Mucosa of descending colon (tissue), 3 donors: ENCODE results near the gene UNC80. TPM values are rescaled to one million over a fixed set of nuclear protein-coding genes. Genes with fewer than 3 reads are reported as not detected.

Experiments used
- ATAC-seq: fragments of 200-7000 bp; cut with Tn5 transposase; one replicate; pipeline ENCODE4 v1.9.1; 2020; ENCODE audit warnings: mild to moderate bottlenecking, moderate library complexity
- DNase-seq, 3 donors: peaks; one replicate each; pipeline ENCODE4 v3.0.0-alpha.2; 2020
- H3K36me3 ChIP-seq: fragments of 200-600 bp; one replicate; pipeline ENCODE4 v1.8.0; 2021; ENCODE audit warnings: low read depth, mild to moderate bottlenecking
- H3K4me1 ChIP-seq: fragments of 200-600 bp; one replicate; pipeline ENCODE4 v1.8.0; 2021; ENCODE audit warnings: low read depth, mild to moderate bottlenecking
- H3K4me3 ChIP-seq: fragments of 200-600 bp; one replicate; pipeline ENCODE4 v1.8.0; 2021; ENCODE audit warnings: mild to moderate bottlenecking
- H3K9me3 ChIP-seq: fragments of 200-600 bp; one replicate; pipeline ENCODE4 v1.8.0; 2021; ENCODE audit warnings: mild to moderate bottlenecking
- intact Hi-C, 2 donors: fragments of 100-400 bp; cut with DNase I in 1 of 2; cut with micrococcal nuclease in 1 of 2; formaldehyde crosslinking; loops; one replicate each; pipeline versions ENCODE4 v1.11.0 to v1.11.1; 2022; cut with DNase I, micrococcal nuclease
- total RNA-seq, 3 donors: library from RNA; stranded (reverse); fragmentation: NEBNext Ultra II Directional in 2 of 3; extraction: Animal tissue kit (Norgen Biotek cat#: 25700) in 2 of 3; gene quantifications; one replicate each; pipeline versions ENCODE4 v1.2.1 to v1.2.4, GENCODE V29; 2021 to 2023
- TF ChIP-seq, protein P1 (sequence below): fragments of 200-600 bp; IDR thresholded peaks from one replicate; pipeline ENCODE4 v1.8.0; 2022; ENCODE audit warnings: antibody characterized with exemption, mild to moderate bottlenecking
- donor health status: DM: no; HTN: no; CAD: no; lungs with moderate emphysema.
- donor health status: DM: no; HTN: no; CAD: no.
- donor health status: DM: no; HTN: yes; CAD: no.

The UNC80 gene
- total RNA-seq, 3 donors from 2014 or later, result 0.09 to 1.6 (median 0.12) TPM

DNA sequence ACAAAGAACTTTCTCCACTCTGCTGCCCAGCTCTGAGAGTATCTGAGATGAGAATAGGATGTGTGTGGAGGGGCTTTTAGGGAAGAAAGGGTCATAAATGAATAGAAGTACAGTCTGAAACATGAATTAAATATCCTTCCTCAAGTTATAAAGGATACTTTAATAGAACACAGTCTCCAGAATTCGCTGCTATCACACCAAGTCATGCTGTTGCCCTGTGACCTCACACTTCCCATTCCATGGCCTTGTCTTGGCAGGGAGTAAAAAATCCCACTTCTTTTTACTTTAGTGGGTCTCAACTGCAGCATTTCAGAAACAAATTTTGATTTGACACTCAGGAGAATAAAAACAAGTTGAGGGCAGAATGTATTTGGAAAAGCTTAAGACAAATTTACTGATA is 227.0 kb downstream of the UNC80 start:
- Histone ChIP-seq H3K4me1 (peaks cover 8% of the 10 kb centered on the region), H3K36me3 (no peaks in the 10 kb centered on the region), H3K4me3 (no peak overlapping the region), H3K9me3 (no peaks in the 10 kb centered on the region)
- DNase-seq (no peak), ATAC-seq (no peak)
- intact Hi-C loops, result no loop called here
- TF ChIP-seq, protein P1, sequence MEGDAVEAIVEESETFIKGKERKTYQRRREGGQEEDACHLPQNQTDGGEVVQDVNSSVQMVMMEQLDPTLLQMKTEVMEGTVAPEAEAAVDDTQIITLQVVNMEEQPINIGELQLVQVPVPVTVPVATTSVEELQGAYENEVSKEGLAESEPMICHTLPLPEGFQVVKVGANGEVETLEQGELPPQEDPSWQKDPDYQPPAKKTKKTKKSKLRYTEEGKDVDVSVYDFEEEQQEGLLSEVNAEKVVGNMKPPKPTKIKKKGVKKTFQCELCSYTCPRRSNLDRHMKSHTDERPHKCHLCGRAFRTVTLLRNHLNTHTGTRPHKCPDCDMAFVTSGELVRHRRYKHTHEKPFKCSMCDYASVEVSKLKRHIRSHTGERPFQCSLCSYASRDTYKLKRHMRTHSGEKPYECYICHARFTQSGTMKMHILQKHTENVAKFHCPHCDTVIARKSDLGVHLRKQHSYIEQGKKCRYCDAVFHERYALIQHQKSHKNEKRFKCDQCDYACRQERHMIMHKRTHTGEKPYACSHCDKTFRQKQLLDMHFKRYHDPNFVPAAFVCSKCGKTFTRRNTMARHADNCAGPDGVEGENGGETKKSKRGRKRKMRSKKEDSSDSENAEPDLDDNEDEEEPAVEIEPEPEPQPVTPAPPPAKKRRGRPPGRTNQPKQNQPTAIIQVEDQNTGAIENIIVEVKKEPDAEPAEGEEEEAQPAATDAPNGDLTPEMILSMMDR, result no peak

DNA sequence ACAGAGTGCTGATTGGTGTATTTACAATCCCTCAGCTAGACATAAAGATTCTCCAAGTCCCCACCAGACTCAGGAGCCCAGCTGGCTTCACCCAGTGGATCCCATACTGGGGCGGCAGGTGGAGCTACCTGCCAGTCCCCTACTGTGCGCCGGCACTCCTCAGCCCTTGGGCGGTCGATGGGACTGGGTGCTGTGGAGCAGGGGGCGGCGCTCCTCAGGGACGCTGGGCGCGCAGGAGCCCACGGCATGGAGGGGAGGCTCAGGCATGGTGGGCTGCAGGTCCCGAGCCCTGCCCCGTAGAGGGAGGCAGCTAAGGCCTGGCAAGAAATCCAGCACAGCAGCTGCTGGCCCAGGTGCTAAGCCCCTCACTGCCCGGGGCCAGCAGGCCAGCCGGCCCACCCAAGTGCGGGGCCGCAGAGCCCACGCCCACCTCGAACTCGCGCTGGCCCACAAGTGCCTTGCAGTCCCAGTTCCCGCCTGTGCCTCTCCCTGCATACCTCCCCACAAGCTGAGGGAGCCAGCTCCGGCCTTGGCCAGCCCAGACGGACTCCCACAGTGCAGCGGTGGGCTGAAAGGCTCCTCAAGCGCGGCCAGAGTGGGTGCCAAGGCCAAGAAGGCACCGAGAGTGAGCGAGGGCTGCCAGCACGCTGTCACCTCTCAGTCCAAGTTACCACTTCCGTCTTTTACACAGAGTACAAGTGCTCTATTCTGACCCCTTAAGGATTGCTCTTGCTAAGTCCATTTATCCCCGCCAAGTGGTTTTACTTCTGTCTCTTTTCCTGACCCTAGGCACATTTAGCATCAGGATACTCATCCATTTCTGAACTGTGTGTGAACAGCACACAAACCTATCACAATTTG is 229.1 kb downstream of the UNC80 start:
- H3K36me3 ChIP-seq, result no peaks in the 10 kb centered on the region
- no peak for ATAC-seq
- H3K4me3 ChIP-seq, result no peak overlapping the region
- TF ChIP-seq, protein P1, result no peak
- intact Hi-C loops, result no loop called here
- no peaks in the 10 kb centered on the region for H3K9me3 ChIP-seq
- DNase-seq, result peak in 1 of 3 donors; percentile 45
- peaks cover 23% of the 10 kb centered on the region for H3K4me1 ChIP-seq

DNA sequence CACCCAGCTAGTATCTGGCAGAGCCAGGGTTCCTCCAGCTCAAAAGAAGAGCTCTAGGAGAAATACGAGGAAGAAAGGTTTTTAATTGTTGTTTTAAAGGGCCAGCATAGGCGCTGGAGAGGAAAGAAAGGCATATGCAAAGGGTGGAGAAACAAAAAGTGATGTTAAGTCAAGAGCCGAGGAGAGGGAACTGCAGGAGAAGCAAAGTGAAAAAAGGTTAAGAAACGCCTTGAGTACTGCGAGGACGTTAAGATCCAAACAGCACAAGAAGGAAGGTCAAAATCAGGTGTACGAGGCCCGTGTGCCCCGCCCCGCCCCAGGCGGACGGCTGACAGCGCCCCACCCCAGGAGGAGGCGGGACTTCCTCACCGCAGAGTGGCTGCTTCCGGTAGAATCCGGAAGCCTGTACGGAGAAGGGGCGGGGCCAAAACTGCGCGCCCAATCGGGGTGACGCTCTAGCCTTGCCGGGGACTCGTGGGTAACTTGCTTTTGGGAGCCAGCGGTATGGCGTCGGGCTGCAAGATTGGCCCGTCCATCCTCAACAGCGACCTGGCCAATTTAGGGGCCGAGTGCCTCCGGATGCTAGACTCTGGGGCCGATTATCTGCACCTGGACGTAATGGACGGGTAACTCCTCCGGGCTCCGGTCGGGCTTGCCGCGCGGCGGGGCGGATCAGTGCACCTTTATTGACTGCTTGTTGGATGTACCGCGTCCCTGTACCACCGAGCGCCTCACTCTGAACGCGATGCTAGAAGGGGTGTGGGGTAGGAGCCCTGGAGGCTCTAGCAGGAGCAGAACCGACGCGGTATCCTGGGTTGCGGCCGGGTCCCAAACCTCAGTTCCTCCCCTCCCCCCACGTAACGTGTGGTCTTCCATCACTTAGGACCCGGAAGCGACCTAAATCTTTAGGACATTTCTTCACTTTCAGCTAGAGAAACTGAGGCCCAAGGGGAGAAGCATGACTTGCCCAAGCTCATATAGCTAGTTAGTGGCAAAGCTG is 230.8 kb downstream of the UNC80 start, which contains the start of gene RPE:
Gene RPE (plus strand): TSS at position 481 of the 1,000 bp plus-strand sequence. CDS start 24 bp downstream, at position 505.
- TF ChIP-seq, protein P1, result no peak
- intact Hi-C loops, result no loop called here
- ATAC-seq (peak; percentile 100), DNase-seq (peak; percentile 98 to 99 (median 99))
- H3K4me1 ChIP-seq, result peaks cover 23% of the 10 kb centered on the region
- H3K36me3 ChIP-seq, result no peaks in the 10 kb centered on the region
- peak within 1 kb of the TSS; percentile 95 for H3K4me3 ChIP-seq
- H3K9me3 ChIP-seq, result no peaks in the 10 kb centered on the region

DNA sequence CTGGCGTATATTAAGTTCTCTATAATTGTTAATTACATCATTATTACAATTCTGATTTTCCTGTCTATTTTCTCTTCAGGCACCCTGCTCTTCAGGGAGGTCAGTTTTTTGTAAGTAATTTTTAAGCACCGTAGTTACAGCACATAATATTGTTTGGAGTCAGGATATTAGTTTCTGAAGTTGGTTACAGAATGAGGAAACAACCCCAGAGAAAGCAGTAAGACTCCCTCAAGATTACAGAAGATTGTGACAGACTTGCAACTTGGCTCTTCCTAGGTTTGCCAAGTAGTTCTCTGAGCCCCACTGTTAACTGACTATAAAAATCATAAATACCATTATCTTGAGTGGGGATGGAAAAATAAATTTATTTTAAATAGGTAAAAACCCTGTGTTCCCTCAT is 231.7 kb downstream of the UNC80 start:
- TF ChIP-seq, protein P1, result no peak
- peaks cover 23% of the 10 kb centered on the region for H3K4me1 ChIP-seq

DNA sequence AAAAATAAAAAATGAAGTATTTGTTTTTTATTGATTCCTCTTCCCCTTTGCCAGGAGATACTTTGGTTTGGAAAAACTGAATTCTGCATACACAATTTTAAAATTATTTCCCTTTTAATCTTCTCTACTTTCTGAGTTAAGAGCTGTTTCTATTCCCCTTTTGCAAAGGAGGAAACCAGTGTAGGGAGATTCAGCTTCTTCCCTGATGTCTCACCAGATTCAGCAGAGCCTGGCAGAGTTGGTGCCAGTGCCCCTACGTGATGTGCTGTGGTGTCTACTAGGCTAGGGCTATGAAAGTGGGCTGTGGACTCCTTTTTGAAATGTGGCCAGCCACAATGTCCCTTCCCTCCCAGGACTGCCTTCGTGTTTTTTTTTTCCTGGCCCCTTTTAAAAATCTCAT is 233.2 kb downstream of the UNC80 start:
- Histone ChIP-seq H3K36me3 (no peaks in the 10 kb centered on the region), H3K4me3 (no peak overlapping the region), H3K9me3 (no peaks in the 10 kb centered on the region), H3K4me1 (peaks cover 23% of the 10 kb centered on the region)
- TF ChIP-seq, protein P1, result no peak
- intact Hi-C loops, result no loop called here
- no peak for DNase-seq
- no peak for ATAC-seq

More for the DNA sequence above, 231.7 kb downstream of the UNC80 start:
- no peak overlapping the region for H3K4me3 ChIP-seq
- H3K9me3 ChIP-seq, result no peaks in the 10 kb centered on the region
- DNase-seq (no peak), ATAC-seq (no peak)
- H3K36me3 ChIP-seq, result no peaks in the 10 kb centered on the region
- intact Hi-C loops, result no loop called here
